ENCODE data around the gene XRCC6. TPM values are rescaled to one million over a fixed set of nuclear protein-coding genes. Genes with fewer than 3 reads are reported as not detected.
A peak's percentile ranks its signal among the peaks of the same experiment; 100 is the strongest.
"Not testable (repeated sequence)": the region's sequence is repeated elsewhere in the genome, so short reads cannot be mapped to it uniquely, and the experiment has no call there.

XRCC6 gene
- polyA plus RNA-seq, 1 donor from 2014 or later, result 377 TPM

DNA sequence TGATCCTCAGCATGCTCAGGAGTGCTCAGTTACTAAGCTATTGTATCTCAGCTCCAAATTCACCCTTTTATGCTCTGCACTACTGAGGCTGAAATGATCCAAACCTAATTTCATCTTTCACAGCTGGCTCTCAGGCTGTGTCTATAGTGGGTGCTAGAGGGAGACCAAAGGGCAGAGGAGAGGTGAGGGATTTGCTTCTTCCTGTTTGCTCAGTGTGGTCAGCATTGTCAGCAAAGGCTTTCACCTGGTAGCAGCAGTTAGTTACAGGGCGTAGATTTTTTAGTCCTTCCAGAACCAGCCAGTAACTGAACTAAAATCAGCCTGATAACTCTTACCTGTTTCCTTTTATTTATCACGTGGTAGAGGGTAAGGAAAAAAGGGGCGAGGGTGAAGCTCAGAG is 33.2 kb downstream of the XRCC6 start:
- Mint-ChIP-seq H3K27ac (no peak overlapping the region), H3K27me3 (no peaks in the 10 kb centered on the region), H3K9me3 (no peaks in the 10 kb centered on the region), H3K4me3 (no peak overlapping the region), H3K4me1 (no peaks in the 10 kb centered on the region), H3K36me3 (no peaks in the 10 kb centered on the region)

DNA sequence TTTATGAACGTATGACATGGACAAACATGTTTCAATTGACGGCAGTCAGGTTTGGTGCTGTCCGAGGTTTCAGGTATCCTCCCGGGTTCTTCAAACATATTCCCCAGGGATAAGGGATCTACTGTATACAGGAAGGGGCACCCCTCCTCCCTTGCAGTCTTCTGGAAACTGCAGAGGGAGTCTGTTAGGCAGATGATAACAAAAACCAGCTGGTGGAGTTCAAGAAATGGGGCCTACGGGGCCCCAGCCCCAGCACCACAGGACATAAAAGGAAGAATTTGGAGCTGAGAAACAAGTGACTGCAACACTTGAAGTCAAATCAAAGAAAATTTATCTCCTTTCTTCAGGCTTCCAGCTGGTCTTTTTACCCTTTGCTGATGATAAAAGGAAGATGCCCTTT is 35.5 kb downstream of the XRCC6 start:
- Mint-ChIP-seq H3K4me3 (no peak overlapping the region), H3K9me3 (no peaks in the 10 kb centered on the region), H3K36me3 (peaks cover 10% of the 10 kb centered on the region), H3K27ac (no peak overlapping the region), H3K27me3 (no peaks in the 10 kb centered on the region), H3K4me1 (no peaks in the 10 kb centered on the region)

DNA sequence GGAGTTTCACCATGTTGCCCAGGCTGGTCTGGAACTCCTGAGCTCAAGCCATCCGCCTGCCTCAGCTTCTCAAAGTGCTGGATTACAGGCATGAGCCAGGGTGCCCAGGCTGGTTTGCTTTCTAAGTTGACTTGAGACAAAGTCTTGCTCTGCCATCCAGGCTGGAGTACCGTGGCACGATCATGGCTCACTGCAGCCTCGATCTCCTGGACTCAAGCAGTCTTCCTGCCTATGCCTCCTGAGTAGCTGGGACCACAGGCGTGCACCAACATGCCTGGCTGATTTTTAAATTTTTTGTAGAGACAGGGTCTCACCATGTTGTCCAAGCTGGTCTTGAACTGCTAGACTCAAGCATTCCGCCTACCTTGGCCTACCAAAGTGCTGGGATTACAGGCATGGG is 36.6 kb downstream of the XRCC6 start:
- Mint-ChIP-seq H3K36me3 (peaks cover 14% of the 10 kb centered on the region), H3K4me3 (no peak overlapping the region)

DNA sequence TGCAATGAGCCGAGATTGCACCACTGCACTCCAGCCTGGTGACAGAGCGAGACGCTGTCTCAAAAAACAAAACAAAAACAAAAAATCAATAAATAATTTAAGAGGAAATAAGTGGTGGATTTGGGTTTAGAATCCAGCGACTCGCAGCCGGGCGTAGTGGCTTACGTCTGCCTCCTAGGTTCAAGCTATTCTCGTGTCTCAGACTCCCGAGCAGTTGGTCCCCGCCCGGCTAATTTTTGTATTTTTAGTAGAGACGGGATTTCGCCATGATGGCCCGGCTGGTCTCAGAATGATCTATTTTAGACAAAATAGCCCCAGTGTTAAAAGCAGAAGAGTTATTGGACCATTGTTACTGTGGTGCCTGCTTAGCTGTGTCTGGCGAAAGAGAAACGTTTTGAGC is 37.8 kb downstream of the XRCC6 start:
- Mint-ChIP-seq H3K36me3 (peaks cover 14% of the 10 kb centered on the region), H3K27ac (no peak overlapping the region), H3K4me3 (no peak overlapping the region), H3K4me1 (no peaks in the 10 kb centered on the region), H3K27me3 (no peaks in the 10 kb centered on the region), H3K9me3 (no peaks in the 10 kb centered on the region)

More for the DNA sequence above, 36.6 kb downstream of the XRCC6 start:
- no peaks in the 10 kb centered on the region for H3K4me1 Mint-ChIP-seq
- H3K9me3 Mint-ChIP-seq, result no peaks in the 10 kb centered on the region
- H3K27ac Mint-ChIP-seq, result no peak overlapping the region
- H3K27me3 Mint-ChIP-seq, result no peaks in the 10 kb centered on the region

DNA sequence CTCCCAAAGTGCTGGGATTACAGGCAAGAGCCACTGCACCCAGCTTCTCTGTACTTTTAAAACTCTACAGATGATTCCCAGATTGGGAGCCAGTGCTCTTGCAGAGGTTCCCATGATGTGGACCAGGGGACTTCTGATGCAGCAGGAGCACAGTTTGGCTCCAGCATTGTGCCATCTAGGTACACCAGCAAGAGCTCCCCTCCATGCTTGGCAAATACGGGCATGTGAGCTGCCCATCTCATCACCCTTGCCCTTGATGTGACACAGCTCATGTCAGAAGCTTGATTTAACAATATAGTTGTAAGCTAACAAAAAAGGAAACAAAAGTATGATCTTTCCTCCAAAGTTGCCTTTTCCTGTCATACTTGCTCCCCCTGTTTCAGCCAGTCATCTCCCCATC is 38.8 kb downstream of the XRCC6 start:
- Mint-ChIP-seq H3K36me3 (peaks cover 14% of the 10 kb centered on the region), H3K27ac (no peak overlapping the region), H3K4me1 (no peaks in the 10 kb centered on the region), H3K4me3 (no peak overlapping the region), H3K9me3 (no peaks in the 10 kb centered on the region), H3K27me3 (no peaks in the 10 kb centered on the region)

DNA sequence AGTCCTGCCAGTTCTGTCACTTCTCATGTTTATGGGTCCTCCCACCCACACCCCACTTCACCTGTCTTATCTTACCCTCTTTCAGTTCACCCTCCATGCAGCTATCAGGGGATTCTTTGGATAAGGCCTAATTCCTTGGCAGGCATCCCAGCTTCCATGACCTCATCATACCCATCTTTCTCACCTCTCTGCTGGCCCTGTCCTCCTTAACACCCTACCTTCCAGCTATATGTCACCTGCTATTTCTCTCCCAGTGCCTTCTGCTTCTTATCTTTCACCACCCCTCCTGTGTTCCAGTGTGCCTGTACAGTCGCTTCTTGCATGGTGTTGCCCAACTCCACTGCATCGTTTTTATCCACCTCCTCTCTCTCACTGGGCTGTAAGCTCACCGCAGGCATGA is 39.3 kb downstream of the XRCC6 start:
- no peak overlapping the region for H3K27ac Mint-ChIP-seq
- no peaks in the 10 kb centered on the region for H3K27me3 Mint-ChIP-seq
- no peak overlapping the region for H3K4me3 Mint-ChIP-seq
- H3K9me3 Mint-ChIP-seq, result no peaks in the 10 kb centered on the region
- H3K4me1 Mint-ChIP-seq, result no peaks in the 10 kb centered on the region
- H3K36me3 Mint-ChIP-seq, result peaks cover 15% of the 10 kb centered on the region

DNA sequence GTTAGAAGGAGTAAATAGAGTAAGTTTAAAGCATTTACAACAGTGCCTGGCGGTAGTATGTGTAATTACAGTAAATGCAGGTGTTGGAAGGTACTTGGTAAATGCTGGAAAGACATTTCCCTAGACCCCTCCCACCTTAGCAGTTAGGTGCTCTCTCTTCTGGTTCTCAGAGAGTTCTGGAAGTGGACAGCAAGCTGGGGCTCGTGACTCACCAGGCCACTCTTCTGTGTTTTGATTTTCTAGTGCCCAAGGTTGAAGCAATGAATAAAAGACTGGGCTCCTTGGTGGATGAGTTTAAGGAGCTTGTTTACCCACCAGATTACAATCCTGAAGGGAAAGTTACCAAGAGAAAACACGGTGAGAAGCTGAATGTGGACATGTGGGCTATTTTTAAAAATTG is 40.0 kb downstream of the XRCC6 start:
- Mint-ChIP-seq H3K36me3 (peaks cover 16% of the 10 kb centered on the region), H3K27ac (no peak overlapping the region), H3K27me3 (no peaks in the 10 kb centered on the region), H3K9me3 (no peaks in the 10 kb centered on the region), H3K4me3 (no peak overlapping the region), H3K4me1 (no peaks in the 10 kb centered on the region)

DNA sequence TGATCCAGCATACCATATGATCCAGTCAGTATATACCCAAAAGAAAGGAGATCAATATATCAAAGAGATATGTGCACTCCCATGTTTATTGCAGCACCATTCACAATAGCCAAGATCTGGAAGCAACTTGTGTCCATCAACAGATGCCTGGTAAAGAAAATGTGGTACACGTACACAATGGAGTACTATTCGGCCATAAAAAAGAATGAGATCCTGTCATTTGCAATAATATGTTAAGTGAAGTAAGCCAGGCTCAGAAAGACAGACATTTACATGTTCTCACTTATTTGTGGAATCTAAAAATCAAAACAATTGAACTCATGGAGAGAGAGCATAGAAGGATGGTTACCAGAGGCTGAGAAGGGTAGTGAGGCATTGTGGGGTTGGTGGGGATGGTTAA is 40.6 kb downstream of the XRCC6 start:
- H3K9me3 Mint-ChIP-seq, result no peaks in the 10 kb centered on the region
- H3K4me3 Mint-ChIP-seq, result peak overlapping the region in 1 of 4 donors; percentile 3
- H3K36me3 Mint-ChIP-seq, result peaks cover 16% of the 10 kb centered on the region
- H3K27me3 Mint-ChIP-seq, result no peaks in the 10 kb centered on the region
- peaks cover 1 to 2% (median 2%) of the 10 kb centered on the region in 3 donors for H3K4me1 Mint-ChIP-seq
- H3K27ac Mint-ChIP-seq, result peak overlapping the region in 2 of 3 donors; percentile 0 to 14

DNA sequence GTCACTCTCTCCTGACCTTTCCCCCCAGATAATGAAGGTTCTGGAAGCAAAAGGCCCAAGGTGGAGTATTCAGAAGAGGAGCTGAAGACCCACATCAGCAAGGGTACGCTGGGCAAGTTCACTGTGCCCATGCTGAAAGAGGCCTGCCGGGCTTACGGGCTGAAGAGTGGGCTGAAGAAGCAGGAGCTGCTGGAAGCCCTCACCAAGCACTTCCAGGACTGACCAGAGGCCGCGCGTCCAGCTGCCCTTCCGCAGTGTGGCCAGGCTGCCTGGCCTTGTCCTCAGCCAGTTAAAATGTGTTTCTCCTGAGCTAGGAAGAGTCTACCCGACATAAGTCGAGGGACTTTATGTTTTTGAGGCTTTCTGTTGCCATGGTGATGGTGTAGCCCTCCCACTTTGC is 42.5 kb downstream of the XRCC6 start:
- H3K9me3 Mint-ChIP-seq, H3K27me3 Mint-ChIP-seq, H3K4me1 Mint-ChIP-seq: not testable (repeated sequence)
- Mint-ChIP-seq H3K27ac (peak overlapping the region in 1 of 3 donors; percentile 73), H3K36me3 (peaks cover 16% of the 10 kb centered on the region), H3K4me3 (peak overlapping the region in 1 of 4 donors; percentile 55)

DNA sequence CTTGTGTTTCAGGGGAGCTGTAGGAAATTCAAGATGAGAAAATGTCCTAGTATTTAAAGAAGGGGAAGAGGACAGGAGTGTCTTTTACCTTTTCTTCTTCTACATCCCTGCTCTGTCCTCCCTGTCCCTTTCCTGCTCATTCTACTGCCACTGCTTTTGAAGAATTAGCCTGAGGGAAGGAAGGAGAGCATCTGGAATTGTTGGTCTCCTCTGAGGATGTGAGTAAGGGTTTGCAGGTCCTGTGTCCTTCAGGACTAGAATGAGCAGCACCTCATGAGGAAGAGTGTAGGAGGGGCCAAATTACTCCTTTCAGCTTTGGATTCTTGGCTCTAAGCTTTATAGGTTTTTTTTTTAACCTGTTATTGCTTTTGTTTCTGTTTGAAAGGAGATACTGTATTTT is 43.4 kb downstream of the XRCC6 start:
- H3K9me3 Mint-ChIP-seq, result no peaks in the 10 kb centered on the region
- H3K4me1 Mint-ChIP-seq, result peaks cover 4 to 9% (median 5%) of the 10 kb centered on the region in 3 donors
- H3K4me3 Mint-ChIP-seq, result peak overlapping the region in 1 of 4 donors; percentile 55
- no peaks in the 10 kb centered on the region for H3K27me3 Mint-ChIP-seq
- H3K27ac Mint-ChIP-seq, result peak overlapping the region in 2 of 3 donors; percentile 73 to 81
- H3K36me3 Mint-ChIP-seq, result peaks cover 16% of the 10 kb centered on the region

DNA sequence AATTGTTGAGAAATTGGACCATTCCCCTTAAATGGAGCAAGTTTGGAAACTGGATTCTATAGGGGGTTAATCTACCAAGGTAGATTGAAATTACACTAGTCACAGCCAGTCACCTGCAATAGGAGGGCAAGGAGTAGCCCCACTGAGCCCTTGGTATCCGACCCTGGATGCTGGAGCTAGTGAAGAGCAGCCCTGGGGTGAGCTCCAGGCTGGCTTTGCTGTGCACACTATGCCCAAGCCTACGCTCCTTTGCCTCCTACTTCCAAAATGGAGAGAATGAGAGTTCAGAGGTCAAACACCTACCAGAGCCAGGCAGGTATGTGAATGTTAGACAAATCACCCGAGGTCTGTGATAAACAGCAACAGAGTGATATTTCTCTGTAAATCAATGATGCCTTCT is 43.9 kb downstream of the XRCC6 start:
- Mint-ChIP-seq H3K27me3 (no peaks in the 10 kb centered on the region), H3K9me3 (no peaks in the 10 kb centered on the region), H3K36me3 (peaks cover 14% of the 10 kb centered on the region), H3K4me3 (peak overlapping the region in 1 of 4 donors; percentile 55), H3K27ac (peak overlapping the region in 2 of 3 donors; percentile 73 to 81), H3K4me1 (peaks cover 4 to 9% (median 5%) of the 10 kb centered on the region in 3 donors)

DNA sequence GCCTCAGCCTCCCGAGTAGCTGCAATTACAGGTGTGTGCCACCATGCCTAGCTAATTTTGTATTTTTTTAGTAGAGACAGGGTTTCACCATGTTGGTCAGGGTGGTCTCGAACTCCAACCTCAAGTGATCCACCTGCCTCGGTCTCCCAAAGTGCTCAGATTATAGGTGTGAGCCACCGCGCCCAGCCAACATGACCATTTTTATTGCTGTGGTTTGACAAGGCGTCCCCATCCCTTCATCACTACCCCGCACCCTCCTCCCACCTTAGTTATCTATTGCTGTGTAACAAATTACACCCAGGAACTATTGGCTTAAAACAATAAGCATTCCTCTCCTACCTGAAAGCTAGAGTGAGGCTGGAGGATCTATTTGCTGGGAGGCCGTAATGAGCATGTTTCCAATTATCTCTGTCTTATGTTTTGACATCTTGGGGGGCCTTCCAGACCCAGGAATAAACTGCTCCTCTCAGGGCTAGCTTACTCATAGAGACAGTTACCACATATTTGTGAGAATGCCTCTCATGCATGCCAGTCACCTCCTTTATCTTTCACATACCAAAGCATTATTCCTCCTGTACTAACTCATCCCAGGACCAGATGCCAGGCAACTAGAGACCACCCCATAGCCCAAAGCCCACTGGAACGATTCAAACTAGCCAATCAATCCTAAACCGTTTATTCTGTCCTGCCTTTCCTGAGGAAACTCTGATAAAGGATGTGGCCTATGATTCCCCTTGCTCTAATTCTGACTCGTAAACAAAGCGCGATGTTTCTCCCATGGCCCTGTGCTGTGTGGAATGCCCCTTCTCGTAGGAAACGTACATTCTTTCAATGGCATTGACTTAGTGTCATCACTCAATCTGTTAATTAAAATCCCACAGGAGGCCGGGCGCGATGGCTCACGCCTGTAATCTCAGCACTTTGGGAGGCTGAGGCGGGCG is 48.1 kb downstream of the XRCC6 start:
- peak overlapping the region in 1 of 3 donors; percentile 86 for H3K27ac Mint-ChIP-seq
- no peaks in the 10 kb centered on the region for H3K27me3 Mint-ChIP-seq
- peaks cover 2% of the 10 kb centered on the region for H3K36me3 Mint-ChIP-seq
- H3K4me3 Mint-ChIP-seq, result peak overlapping the region in 1 of 4 donors; percentile 52
- H3K4me1 Mint-ChIP-seq, result peaks cover 5 to 12% (median 7%) of the 10 kb centered on the region in 3 donors
- no peaks in the 10 kb centered on the region for H3K9me3 Mint-ChIP-seq

DNA sequence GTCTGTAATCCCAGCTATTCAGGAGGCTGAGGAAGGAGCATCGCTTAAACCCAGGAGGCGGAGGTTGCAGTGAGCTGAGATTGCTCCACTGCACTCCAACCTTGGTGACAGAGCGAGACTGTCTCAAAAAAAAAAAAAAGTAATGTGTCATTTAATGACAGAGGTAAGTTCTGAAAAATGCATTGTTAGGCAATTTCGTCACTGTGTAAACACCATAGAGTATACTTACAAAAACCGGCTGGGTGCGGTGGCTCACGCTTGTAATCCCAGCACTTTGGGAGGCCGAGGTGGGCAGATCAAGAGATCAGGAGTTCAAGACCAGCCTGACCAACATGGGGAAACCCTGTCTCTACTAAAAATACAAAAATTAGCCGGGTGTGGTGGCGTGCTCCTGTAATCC is 51.0 kb downstream of the XRCC6 start:
- not testable (repeated sequence) for H3K4me3 Mint-ChIP-seq, H3K27me3 Mint-ChIP-seq, H3K9me3 Mint-ChIP-seq, H3K36me3 Mint-ChIP-seq, H3K4me1 Mint-ChIP-seq
- peak overlapping the region in 2 of 3 donors; percentile 16 to 39 for H3K27ac Mint-ChIP-seq

DNA sequence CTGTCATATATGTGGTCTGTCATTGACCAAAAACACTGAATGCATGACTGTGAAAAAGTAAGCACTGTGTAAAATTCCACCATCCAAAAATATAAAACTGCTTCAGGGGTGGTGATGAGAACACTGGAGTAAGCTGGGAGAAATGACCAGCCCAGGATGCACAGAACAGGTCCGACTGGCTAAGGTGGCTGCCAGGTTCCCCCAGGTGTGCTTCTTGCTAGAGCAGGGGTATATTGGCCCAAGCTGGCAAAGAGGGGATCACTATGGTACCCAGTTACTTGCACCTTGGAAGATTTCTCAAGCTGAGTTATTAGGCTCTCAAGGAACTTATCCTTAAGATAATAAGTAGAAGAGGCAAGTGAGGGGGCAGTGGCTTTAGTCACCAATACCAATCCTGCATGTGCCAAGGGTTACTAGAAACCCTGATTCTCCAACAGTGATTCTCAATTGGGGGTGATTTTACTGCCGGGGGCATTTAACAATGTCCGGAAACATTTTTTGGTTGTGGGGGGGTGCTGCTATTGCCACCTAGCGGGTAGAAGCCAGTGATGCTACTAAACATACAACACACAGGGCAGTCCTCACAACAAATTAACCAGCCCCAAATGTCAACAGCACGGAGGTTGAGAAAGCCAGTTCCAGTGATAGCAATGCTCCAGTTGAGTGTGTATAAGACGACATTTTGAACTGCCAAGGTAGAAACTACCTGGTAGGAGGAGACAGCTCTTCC is 51.9 kb downstream of the XRCC6 start:
- Mint-ChIP-seq H3K27me3 (no peaks in the 10 kb centered on the region), H3K27ac (peak overlapping the region in 2 of 3 donors; percentile 5 to 16), H3K36me3 (no peaks in the 10 kb centered on the region)

DNA sequence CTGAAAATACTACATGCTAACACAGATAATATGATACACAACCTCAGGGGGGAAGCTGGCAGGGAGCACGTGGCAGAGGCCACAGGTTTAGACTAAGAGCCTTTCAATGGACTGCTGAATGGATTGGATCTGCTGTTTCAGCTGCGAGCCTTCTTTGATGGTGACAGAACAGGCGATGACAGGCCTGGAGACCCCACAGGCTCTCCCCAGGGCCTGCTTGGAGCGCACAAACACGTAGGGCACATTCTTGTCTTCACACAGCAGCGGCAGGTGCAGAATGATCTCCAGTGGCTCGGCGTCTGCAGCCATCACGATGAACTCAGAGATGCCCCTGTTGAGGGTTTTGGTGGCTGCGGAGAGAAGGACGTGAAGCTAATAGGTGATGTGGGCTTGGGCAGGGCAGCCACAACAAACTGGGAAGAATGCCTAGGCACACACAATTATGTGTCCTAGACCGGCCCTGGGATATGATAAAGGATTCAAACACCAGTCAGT is 53.8 kb downstream of the XRCC6 start:
- Mint-ChIP-seq H3K27me3 (no peaks in the 10 kb centered on the region), H3K27ac (peak overlapping the region in 1 of 3 donors; percentile 65), H3K9me3 (no peaks in the 10 kb centered on the region), H3K36me3 (no peaks in the 10 kb centered on the region), H3K4me3 (no peak overlapping the region), H3K4me1 (peaks cover 4 to 9% (median 5%) of the 10 kb centered on the region in 3 donors)

More for the DNA sequence above, 51.9 kb downstream of the XRCC6 start:
- Mint-ChIP-seq H3K4me3 (no peak overlapping the region), H3K4me1 (peaks cover 0 to 7% (median 5%) of the 10 kb centered on the region in 3 donors), H3K9me3 (no peaks in the 10 kb centered on the region)

Measured in IgD-negative memory B cell (primary cell).